Fibroblast of pulmonary artery (primary cell): ENCODE data around the gene KIF26B.

Experiments used
- DNase-seq: peaks from one replicate; pipeline ENCODE4 v3.0.0-alpha.2; 2010; ENCODE audit warnings: low read depth
- H3K4me3 ChIP-seq: replicated peaks from 2 replicates; pipeline ENCODE4 v1.5.1; 2011; ENCODE audit warnings: low read depth, mild to moderate bottlenecking, control low read depth, low read length, moderate library complexity
- TF ChIP-seq, protein P1 (sequence below): IDR thresholded peaks from 2 replicates; pipeline ENCODE4 v1.5.1; 2011; ENCODE audit warnings: mild to moderate bottlenecking, control low read depth, low read length, inconsistent platforms; ENCODE audit errors: missing control alignments

Gene KIF26B

DNA sequence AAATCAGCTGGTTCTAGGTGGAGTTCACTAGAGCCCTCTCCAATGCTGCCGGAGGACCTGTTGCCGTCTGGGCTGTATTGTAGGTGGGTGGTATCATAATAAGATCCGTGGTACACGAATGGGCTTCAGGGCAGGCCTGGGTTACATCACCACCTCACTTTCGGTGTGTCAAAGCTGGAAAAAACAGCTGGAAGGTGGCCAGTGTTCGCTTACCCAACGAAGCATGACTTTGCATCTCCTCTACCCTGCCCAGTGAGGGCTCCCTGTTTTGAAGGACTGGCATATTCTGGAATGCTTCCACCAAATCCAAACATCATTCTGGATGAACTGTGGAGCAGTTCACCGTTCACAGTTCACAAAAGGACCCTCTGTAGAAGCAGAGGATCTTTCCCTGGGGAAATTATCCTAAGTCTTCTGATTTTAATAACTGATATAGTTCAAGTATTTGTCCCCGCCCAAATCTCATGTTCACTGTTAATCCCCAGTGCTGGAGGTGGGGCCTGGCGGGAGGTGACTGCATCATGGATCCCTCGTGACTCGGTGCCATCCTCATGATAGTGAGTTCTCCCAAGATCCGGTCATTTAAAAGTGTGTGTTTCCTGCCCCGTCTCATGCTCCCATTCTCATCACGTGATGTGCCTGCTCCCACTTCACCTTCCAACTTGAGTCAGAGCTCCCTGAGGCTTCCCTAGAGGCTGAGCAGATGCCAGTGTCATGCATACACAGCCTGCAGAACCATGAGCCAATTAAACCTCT lies 429.0 kb downstream of the KIF26B start:
- TF ChIP-seq, protein P1, sequence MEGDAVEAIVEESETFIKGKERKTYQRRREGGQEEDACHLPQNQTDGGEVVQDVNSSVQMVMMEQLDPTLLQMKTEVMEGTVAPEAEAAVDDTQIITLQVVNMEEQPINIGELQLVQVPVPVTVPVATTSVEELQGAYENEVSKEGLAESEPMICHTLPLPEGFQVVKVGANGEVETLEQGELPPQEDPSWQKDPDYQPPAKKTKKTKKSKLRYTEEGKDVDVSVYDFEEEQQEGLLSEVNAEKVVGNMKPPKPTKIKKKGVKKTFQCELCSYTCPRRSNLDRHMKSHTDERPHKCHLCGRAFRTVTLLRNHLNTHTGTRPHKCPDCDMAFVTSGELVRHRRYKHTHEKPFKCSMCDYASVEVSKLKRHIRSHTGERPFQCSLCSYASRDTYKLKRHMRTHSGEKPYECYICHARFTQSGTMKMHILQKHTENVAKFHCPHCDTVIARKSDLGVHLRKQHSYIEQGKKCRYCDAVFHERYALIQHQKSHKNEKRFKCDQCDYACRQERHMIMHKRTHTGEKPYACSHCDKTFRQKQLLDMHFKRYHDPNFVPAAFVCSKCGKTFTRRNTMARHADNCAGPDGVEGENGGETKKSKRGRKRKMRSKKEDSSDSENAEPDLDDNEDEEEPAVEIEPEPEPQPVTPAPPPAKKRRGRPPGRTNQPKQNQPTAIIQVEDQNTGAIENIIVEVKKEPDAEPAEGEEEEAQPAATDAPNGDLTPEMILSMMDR = no peak
- H3K4me3 ChIP-seq = no peak overlapping the region
- peak; percentile 13 for DNase-seq

- TF ChIP-seq, protein P1 = no peak
- H3K4me3 ChIP-seq = no peak overlapping the region
- DNase-seq = peak; percentile 58
Measured at GRCh38 chr1:245585252-245585959, 430.6 kb downstream of the KIF26B start.

- TF ChIP-seq, protein P1 = no peak
Measured at GRCh38 chr1:245587435-245588115, 432.8 kb downstream of the KIF26B start.

GRCh38 chr1:245588116-245588639 lies 433.4 kb downstream of the KIF26B start:
- TF ChIP-seq, protein P1 = no peak
- no peak for DNase-seq
- H3K4me3 ChIP-seq = no peak overlapping the region

More at GRCh38 chr1:245587435-245588115, 432.8 kb downstream of the KIF26B start:
- H3K4me3 ChIP-seq = no peak overlapping the region
- DNase-seq = peak; percentile 14

DNA sequence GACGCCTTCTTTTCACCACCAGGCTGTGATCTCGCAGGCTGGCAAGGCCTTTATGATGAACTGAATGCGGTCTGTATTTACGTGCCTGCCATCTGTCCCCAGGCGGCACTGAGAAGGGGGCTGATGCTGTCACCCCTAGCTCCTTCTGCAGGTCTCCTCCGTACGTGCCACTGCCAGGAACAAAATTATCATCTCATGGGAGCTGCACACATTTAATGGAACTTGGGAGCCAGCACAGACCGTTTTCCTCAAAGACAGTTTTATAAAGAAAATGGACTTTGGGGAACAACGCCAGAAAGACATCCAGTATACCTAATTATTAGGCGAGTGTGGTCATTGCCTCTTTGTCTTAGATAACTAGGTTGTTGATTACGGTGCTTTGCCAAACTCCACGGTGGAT lies 434.5 kb downstream of the KIF26B start:
- no peak overlapping the region for H3K4me3 ChIP-seq
- TF ChIP-seq, protein P1 = no peak

DNA sequence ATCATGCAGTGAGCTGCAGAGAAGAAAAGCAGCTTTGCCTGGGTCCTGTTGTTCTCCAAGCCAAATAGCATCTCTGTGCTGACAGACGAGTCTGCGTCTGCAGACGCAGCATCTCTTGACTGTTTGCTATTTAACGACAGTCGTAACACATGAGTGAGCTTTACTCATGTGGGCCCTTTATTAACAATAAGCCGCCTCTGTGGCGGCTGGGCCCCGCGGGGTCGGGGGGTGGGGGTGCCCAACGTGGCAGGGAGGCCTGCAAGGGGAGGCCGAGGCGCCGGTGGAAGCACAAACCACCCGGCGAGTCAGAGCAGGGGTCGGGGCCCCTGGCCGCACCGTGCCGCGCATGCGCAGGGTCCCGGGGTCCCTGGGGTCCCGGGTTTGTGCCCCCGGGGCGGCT lies 435.1 kb downstream of the KIF26B start:
- TF ChIP-seq, protein P1 = no peak
- no peak for DNase-seq
- no peak overlapping the region for H3K4me3 ChIP-seq

More for the DNA sequence above, 434.5 kb downstream of the KIF26B start:
- no peak for DNase-seq
